ENCODE results near the gene SAP130.

SAP130 gene

GRCh38 chr2:127985026-127985734 is 42.7 kb downstream of the SAP130 start:
- no peak overlapping the region for H3K27ac ChIP-seq
- TF ChIP-seq, protein P1, sequence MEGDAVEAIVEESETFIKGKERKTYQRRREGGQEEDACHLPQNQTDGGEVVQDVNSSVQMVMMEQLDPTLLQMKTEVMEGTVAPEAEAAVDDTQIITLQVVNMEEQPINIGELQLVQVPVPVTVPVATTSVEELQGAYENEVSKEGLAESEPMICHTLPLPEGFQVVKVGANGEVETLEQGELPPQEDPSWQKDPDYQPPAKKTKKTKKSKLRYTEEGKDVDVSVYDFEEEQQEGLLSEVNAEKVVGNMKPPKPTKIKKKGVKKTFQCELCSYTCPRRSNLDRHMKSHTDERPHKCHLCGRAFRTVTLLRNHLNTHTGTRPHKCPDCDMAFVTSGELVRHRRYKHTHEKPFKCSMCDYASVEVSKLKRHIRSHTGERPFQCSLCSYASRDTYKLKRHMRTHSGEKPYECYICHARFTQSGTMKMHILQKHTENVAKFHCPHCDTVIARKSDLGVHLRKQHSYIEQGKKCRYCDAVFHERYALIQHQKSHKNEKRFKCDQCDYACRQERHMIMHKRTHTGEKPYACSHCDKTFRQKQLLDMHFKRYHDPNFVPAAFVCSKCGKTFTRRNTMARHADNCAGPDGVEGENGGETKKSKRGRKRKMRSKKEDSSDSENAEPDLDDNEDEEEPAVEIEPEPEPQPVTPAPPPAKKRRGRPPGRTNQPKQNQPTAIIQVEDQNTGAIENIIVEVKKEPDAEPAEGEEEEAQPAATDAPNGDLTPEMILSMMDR (conservative IDR thresholded peaks at IDR 0.05): no peak
- no peak for TF ChIP-seq ZFX (IDR thresholded peaks at IDR 0.05)

- TF ChIP-seq ZFX (IDR thresholded peaks at IDR 0.05): no peak
- TF ChIP-seq, protein P1 (conservative IDR thresholded peaks at IDR 0.05): no peak
- H3K27ac ChIP-seq: no peak overlapping the region
Observed at GRCh38 chr2:127984551-127984950, 43.3 kb downstream of the SAP130 start.

GRCh38 chr2:127969446-127969845 is 58.4 kb downstream of the SAP130 start:
- TF ChIP-seq, protein P1 (conservative IDR thresholded peaks at IDR 0.05): no peak
- no peak for TF ChIP-seq ZFX (IDR thresholded peaks at IDR 0.05)
- H3K27ac ChIP-seq: no peak overlapping the region

GRCh38 chr2:127968610-127969339 is 59.1 kb downstream of the SAP130 start:
- TF ChIP-seq, protein P1 (conservative IDR thresholded peaks at IDR 0.05): no peak
- no peak for TF ChIP-seq ZFX (IDR thresholded peaks at IDR 0.05)
- no peak overlapping the region for H3K27ac ChIP-seq

GRCh38 chr2:127961729-127962128 is 66.1 kb downstream of the SAP130 start:
- no peak for TF ChIP-seq ZFX (IDR thresholded peaks at IDR 0.05)
- TF ChIP-seq, protein P1 (conservative IDR thresholded peaks at IDR 0.05): no peak
- H3K27ac ChIP-seq: no peak overlapping the region

DNA sequence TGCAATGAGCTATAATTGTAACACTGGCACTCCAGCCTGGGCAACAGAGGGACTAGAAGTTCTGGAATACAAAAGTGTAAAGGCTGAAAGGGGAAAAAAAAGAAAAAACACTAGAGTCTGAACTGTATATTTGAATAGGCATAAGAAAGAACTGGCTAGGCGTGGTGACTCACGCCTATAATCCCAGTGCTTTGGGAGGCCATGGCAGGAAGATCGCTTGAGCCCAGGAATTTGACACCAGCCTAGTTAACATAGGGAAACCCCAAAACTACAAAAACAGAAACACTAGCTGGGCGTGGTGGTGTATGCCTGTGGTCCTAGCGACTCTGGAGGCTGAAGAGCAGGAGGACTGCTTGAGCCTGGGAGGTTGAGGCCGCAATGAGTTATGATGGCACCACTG is 70.6 kb downstream of the SAP130 start:
- no peak overlapping the region for H3K27ac ChIP-seq
- TF ChIP-seq, protein P1 (conservative IDR thresholded peaks at IDR 0.05): no peak
- TF ChIP-seq ZFX (IDR thresholded peaks at IDR 0.05): no peak

DNA sequence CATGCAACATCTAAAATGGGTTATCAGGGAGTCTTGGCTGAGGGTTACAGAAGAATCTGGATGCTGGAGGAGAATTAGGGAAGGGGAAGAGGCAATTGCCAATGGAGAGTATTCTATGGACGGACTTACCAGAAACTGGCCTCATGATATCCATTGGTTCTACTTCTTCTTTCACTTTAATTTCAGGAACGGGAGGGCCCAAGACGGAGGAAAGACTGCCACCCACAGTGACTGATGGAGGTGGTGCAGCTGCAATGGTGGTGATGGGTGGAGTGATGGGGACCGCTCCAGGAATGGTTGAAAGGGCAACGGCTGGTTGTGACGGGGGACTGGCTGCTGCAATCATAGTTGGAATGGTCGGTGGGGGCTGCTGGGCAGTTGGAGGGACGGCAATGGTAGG is 73.0 kb downstream of the SAP130 start:
- H3K27ac ChIP-seq: no peak overlapping the region
- no peak for TF ChIP-seq ZFX (IDR thresholded peaks at IDR 0.05)
- TF ChIP-seq, protein P1 (conservative IDR thresholded peaks at IDR 0.05): no peak

All from C4-2B (cell line).